ENCODE measurements around the gene ZBED4.

- TF ChIP-seq CTCF (IDR thresholded peaks at IDR 0.05) (no peak), EP300 (IDR thresholded peaks at IDR 0.05) (no peak), POLR2A (IDR thresholded peaks at IDR 0.05) (no peak), POLR2AphosphoS5 (IDR thresholded peaks at IDR 0.05) (no peak)
Measured at GRCh38 chr22:49885281-49885680, 31.6 kb downstream of the ZBED4 start.
